ENCODE measurements around the gene RPL3. TPM values are rescaled to one million over a fixed set of nuclear protein-coding genes. Genes with fewer than 3 reads are reported as not detected.

The RPL3 gene
- total and polyA plus RNA-seq, 7 donors, result 266 to 1,471 (median 470) TPM

- no peaks in the 10 kb centered on the region for H3K36me3 ChIP-seq (ENCODE audit: insufficient read depth in 1 of 2, low read depth in 1 of 2)
- intact Hi-C loops (cut with DNase I), result no loop called here
- DNase-seq (no peak), ATAC-seq (no peak)
- no peaks in the 10 kb centered on the region for H3K27me3 ChIP-seq (ENCODE audit: insufficient read depth in 3 of 3, low read length in 2 of 3)
- TF ChIP-seq CTCF (IDR thresholded peaks at IDR 0.05), result no peak
- H3K4me1 ChIP-seq, result peaks cover 8% of the 10 kb centered on the region
- H3K27ac ChIP-seq, result no peak overlapping the region
- 87 to 100% (median 91%) methylated on average over 3 of the region's 3 CpGs for WGBS, 3 donors
- H3K4me3 ChIP-seq, result no peak overlapping the region
- H3K9me3 ChIP-seq, result no peaks in the 10 kb centered on the region
These were observed 46.0 kb upstream of the RPL3 start for GRCh38 chr22:39365492-39365780.

GRCh38 chr22:39364714-39365491 is 45.5 kb upstream of the RPL3 start:
- Histone ChIP-seq H3K27ac (peak overlapping the region; percentile 46), H3K4me1 (peaks cover 8% of the 10 kb centered on the region), H3K9me3 (no peaks in the 10 kb centered on the region), H3K36me3 (ENCODE audit: insufficient read depth in 1 of 2, low read depth in 1 of 2) (no peaks in the 10 kb centered on the region), H3K27me3 (ENCODE audit: insufficient read depth in 3 of 3, low read length in 2 of 3) (no peaks in the 10 kb centered on the region), H3K4me3 (no peak overlapping the region)
- 48 to 68% (median 52%) methylated on average over 11 of the region's 11 CpGs for WGBS, 3 donors
- intact Hi-C loops (cut with DNase I), result no loop called here
- TF ChIP-seq CTCF (IDR thresholded peaks at IDR 0.05), result no peak
- ATAC-seq (peak in 3 of 4 donors; percentile 48 to 62 (median 61)), DNase-seq (no peak)

GRCh38 chr22:39363751-39364515 is 44.5 kb upstream of the RPL3 start:
- H3K4me3 ChIP-seq, result no peak overlapping the region
- DNase-seq (no peak), ATAC-seq (peak in 2 of 4 donors; percentile 19 to 29)
- peaks cover 0 to under 1% of the 10 kb centered on the region in 2 donors for H3K36me3 ChIP-seq (ENCODE audit: insufficient read depth in 1 of 2, low read depth in 1 of 2)
- H3K9me3 ChIP-seq, result no peaks in the 10 kb centered on the region
- no peaks in the 10 kb centered on the region for H3K27me3 ChIP-seq (ENCODE audit: insufficient read depth in 3 of 3, low read length in 2 of 3)
- intact Hi-C loops (cut with DNase I), result no loop called here
- 46 to 69% (median 57%) methylated on average over 19 of the region's 19 CpGs for WGBS, 3 donors
- H3K4me1 ChIP-seq, result peaks cover 8% of the 10 kb centered on the region
- no peak for TF ChIP-seq CTCF (IDR thresholded peaks at IDR 0.05)
- H3K27ac ChIP-seq, result peak overlapping the region; percentile 46

GRCh38 chr22:39362932-39363331 is 43.5 kb upstream of the RPL3 start:
- DNase-seq, result no peak
- 87 to 98% (median 90%) methylated on average over 4 of the region's 4 CpGs for WGBS, 3 donors

More at GRCh38 chr22:39362932-39363331, 43.5 kb upstream of the RPL3 start:
- Histone ChIP-seq H3K4me3 (no peak overlapping the region), H3K4me1 (peaks cover 8% of the 10 kb centered on the region), H3K9me3 (no peaks in the 10 kb centered on the region), H3K27ac (no peak overlapping the region), H3K36me3 (ENCODE audit: insufficient read depth in 1 of 2, low read depth in 1 of 2) (peaks cover 0 to 4% of the 10 kb centered on the region in 2 donors), H3K27me3 (ENCODE audit: insufficient read depth in 3 of 3, low read length in 2 of 3) (no peaks in the 10 kb centered on the region)
- no peak for TF ChIP-seq CTCF (IDR thresholded peaks at IDR 0.05)
- ATAC-seq, result no peak
- intact Hi-C loops (cut with DNase I), result no loop called here

Data from psoas muscle (tissue), 8 donors.